ENCODE results near the gene RAB15. TPM values are rescaled to one million over a fixed set of nuclear protein-coding genes. Genes with fewer than 3 reads are reported as not detected.
A peak's percentile ranks its signal among the peaks of the same experiment; 100 is the strongest.

RAB15 gene
- total and polyA plus RNA-seq, 2 donors from 2014 or later: 18.3 to 21.7 TPM

- H3K27ac ChIP-seq (ENCODE audit: low read depth in 2 of 2, low read length in 2 of 2): no peak overlapping the region
- TF ChIP-seq, protein P1, sequence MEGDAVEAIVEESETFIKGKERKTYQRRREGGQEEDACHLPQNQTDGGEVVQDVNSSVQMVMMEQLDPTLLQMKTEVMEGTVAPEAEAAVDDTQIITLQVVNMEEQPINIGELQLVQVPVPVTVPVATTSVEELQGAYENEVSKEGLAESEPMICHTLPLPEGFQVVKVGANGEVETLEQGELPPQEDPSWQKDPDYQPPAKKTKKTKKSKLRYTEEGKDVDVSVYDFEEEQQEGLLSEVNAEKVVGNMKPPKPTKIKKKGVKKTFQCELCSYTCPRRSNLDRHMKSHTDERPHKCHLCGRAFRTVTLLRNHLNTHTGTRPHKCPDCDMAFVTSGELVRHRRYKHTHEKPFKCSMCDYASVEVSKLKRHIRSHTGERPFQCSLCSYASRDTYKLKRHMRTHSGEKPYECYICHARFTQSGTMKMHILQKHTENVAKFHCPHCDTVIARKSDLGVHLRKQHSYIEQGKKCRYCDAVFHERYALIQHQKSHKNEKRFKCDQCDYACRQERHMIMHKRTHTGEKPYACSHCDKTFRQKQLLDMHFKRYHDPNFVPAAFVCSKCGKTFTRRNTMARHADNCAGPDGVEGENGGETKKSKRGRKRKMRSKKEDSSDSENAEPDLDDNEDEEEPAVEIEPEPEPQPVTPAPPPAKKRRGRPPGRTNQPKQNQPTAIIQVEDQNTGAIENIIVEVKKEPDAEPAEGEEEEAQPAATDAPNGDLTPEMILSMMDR (IDR thresholded peaks at IDR 0.05; ENCODE audit: borderline replicate concordance, extremely low read depth, insufficient read depth): no peak
- no peaks in the 10 kb centered on the region for H3K27me3 ChIP-seq (ENCODE audit: control insufficient read depth, insufficient read depth, low read length)
- no peaks in the 10 kb centered on the region for H3K9me3 ChIP-seq (ENCODE audit: control insufficient read depth in 2 of 3, insufficient read depth in 1 of 3, low read length in 3 of 3)
- DNase-seq: peak in 1 of 5 donors; percentile 7
- no peak overlapping the region for H3K4me3 ChIP-seq (ENCODE audit: low read length in 3 of 3)
- peaks cover 0 to 4% (median 0%) of the 10 kb centered on the region in 3 donors for H3K36me3 ChIP-seq (ENCODE audit: control insufficient read depth in 2 of 3, insufficient read depth in 3 of 3, low read length in 3 of 3)
- FAIRE-seq: no peak
- H3K9ac ChIP-seq (ENCODE audit: low read length in 3 of 3): no peak overlapping the region
- peaks cover 0 to 14% (median 11%) of the 10 kb centered on the region in 3 donors for H3K4me1 ChIP-seq (ENCODE audit: control insufficient read depth in 2 of 3, insufficient read depth in 2 of 3, low read depth in 1 of 3, low read length in 3 of 3)
- intact Hi-C loops (cut with DNase I): no loop called here
Observed at GRCh38 chr14:64944041-64944440, 28.1 kb downstream of the RAB15 start.

DNA sequence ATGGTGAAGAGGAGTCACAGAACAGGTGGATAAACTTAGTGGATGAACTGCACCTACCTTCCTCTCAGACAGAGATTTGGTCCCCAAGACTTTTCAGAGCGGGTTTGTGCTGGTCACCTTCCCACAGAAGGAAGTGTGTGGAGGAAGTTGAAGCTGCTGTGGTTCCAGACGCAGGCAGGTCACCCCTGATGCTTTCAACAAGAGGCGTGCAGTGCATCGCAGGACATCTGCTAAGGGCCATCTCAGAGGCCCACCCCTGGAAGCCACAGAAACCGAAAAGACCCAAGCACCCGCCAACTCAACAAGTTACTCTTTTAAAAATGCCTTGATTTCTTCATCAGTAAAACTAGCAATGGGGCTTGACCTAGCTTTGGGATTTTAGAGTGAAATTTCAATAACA lies 28.6 kb downstream of the RAB15 start:
- peaks cover 0 to 4% (median 0%) of the 10 kb centered on the region in 3 donors for H3K36me3 ChIP-seq (ENCODE audit: control insufficient read depth in 2 of 3, insufficient read depth in 3 of 3, low read length in 3 of 3)

GRCh38 chr14:64942531-64943111 lies 29.5 kb downstream of the RAB15 start, which contains the start of gene GPX2:
Gene GPX2, minus strand, starts transcription at chr14:64942745. Its CDS starts 19 bp downstream, at chr14:64942726.
- no peak within 1 kb of the TSS for H3K4me3 ChIP-seq (ENCODE audit: low read length in 3 of 3)

More for the DNA sequence above, 28.6 kb downstream of the RAB15 start:
- TF ChIP-seq, protein P1 (IDR thresholded peaks at IDR 0.05; ENCODE audit: borderline replicate concordance, extremely low read depth, insufficient read depth): no peak
- peaks cover 0 to 18% (median 10%) of the 10 kb centered on the region in 3 donors for H3K4me1 ChIP-seq (ENCODE audit: control insufficient read depth in 2 of 3, insufficient read depth in 2 of 3, low read depth in 1 of 3, low read length in 3 of 3)
- FAIRE-seq (no peak), DNase-seq (peak in 1 of 5 donors; percentile 40)
- H3K9ac ChIP-seq (ENCODE audit: low read length in 3 of 3): no peak overlapping the region
- no peaks in the 10 kb centered on the region for H3K9me3 ChIP-seq (ENCODE audit: control insufficient read depth in 2 of 3, insufficient read depth in 1 of 3, low read length in 3 of 3)
- H3K27ac ChIP-seq (ENCODE audit: low read depth in 2 of 2, low read length in 2 of 2): no peak overlapping the region
- no peaks in the 10 kb centered on the region for H3K27me3 ChIP-seq (ENCODE audit: control insufficient read depth, insufficient read depth, low read length)
- H3K4me3 ChIP-seq (ENCODE audit: low read length in 3 of 3): no peak overlapping the region
- intact Hi-C loops (cut with DNase I): no loop called here

More at GRCh38 chr14:64942531-64943111, 29.5 kb downstream of the RAB15 start, which contains the start of gene GPX2:
- TF ChIP-seq, protein P1 (IDR thresholded peaks at IDR 0.05; ENCODE audit: borderline replicate concordance, extremely low read depth, insufficient read depth): no peak
- no peaks in the 10 kb centered on the region for H3K27me3 ChIP-seq (ENCODE audit: control insufficient read depth, insufficient read depth, low read length)
- H3K27ac ChIP-seq (ENCODE audit: low read depth in 2 of 2, low read length in 2 of 2): peak within 1 kb of the TSS in 1 of 2 donors; percentile 71
- peaks cover 0 to 4% (median 0%) of the 10 kb centered on the region in 3 donors for H3K36me3 ChIP-seq (ENCODE audit: control insufficient read depth in 2 of 3, insufficient read depth in 3 of 3, low read length in 3 of 3)
- H3K9me3 ChIP-seq (ENCODE audit: control insufficient read depth in 2 of 3, insufficient read depth in 1 of 3, low read length in 3 of 3): no peaks in the 10 kb centered on the region
- intact Hi-C loops (cut with DNase I): no loop called here
- FAIRE-seq: no peak
- no peak within 1 kb of the TSS for H3K9ac ChIP-seq (ENCODE audit: low read length in 3 of 3)
- peak in 1 of 5 donors; percentile 66 for DNase-seq
- H3K4me1 ChIP-seq (ENCODE audit: control insufficient read depth in 2 of 3, insufficient read depth in 2 of 3, low read depth in 1 of 3, low read length in 3 of 3): peaks cover 0 to 21% (median 14%) of the 10 kb centered on the region in 3 donors

All from kidney (tissue), 14 donors.